Uterus (tissue), 2 donors: Measurements from ENCODE around the gene LIF.

Source experiments
- CTCF ChIP-seq, 4 experiments: fragments of 200-600 bp in 2 of 4; fragments of 450-650 bp in 2 of 4; sonication (generic) in 2 of 4; IDR thresholded peaks; one replicate each; pipeline ENCODE4 v1.5.1; 2016 to 2019; ENCODE audit warnings: antibody characterized with exemption in 4 of 4, mild to moderate bottlenecking in 2 of 4, moderate library complexity in 1 of 4
- POLR2A ChIP-seq, 2 donors: fragments of 450-650 bp; IDR thresholded peaks; one replicate each; pipeline ENCODE4 v1.6.1; 2016; ENCODE audit warnings: antibody characterized with exemption in 2 of 2, mild to moderate bottlenecking in 1 of 2, moderate library complexity in 1 of 2

- TF ChIP-seq POLR2A (IDR thresholded peaks at IDR 0.05) (no peak), CTCF (IDR thresholded peaks at IDR 0.05) (no peak)
Observed at GRCh38 chr22:30201945-30202344, 44.6 kb downstream of the LIF start.
